Panc1 (cell line): Measurements from ENCODE around the gene B4GALT6. TPM values are rescaled to one million over a fixed set of nuclear protein-coding genes. Genes with fewer than 3 reads are reported as not detected.

Source experiments
- ATAC-seq: fragments of 200-7000 bp; cut with Tn5 transposase; 2 replicates; pipeline ENCODE4 v1.9.1; 2020; ENCODE audit warnings: mild to moderate bottlenecking, moderate library complexity
- BruUV-seq: library from RNA; stranded (reverse); fragments of 400-500 nt; replicated peaks from 2 replicates; lab custom pipeline; 2021; lab: Mats Ljungman, UMichigan
- CTCF ChIA-PET: fragments of 300-600 bp; sonication (Branson Sonifier 250); formaldehyde crosslinking; loops from one replicate; lab custom pipeline; 2022; ENCODE audit warnings: antibody characterized with exemption; lab: Charles Lee
- POLR2A ChIA-PET: fragments of 300-600 bp; sonication (Branson Sonifier 250); formaldehyde crosslinking; loops from one replicate; lab custom pipeline; 2022; ENCODE audit warnings: antibody characterized with exemption; lab: Charles Lee
- DNase-seq: peaks from one replicate; pipeline ENCODE4 v3.0.0-alpha.2; 2010; ENCODE audit warnings: low read depth, low spot score
- H3K27ac ChIP-seq: 2 replicates; pipeline ENCODE4 v1.5.1; 2011; ENCODE audit warnings: mild to moderate bottlenecking, low read length, inconsistent platforms
- H3K27me3 ChIP-seq: fragments of 200-500 bp; sonication (Bioruptor generic); 2 replicates; pipeline ENCODE4 v1.6.0; 2014; ENCODE audit warnings: low read length, inconsistent platforms; ENCODE audit not compliant: control insufficient read depth, insufficient read depth
- H3K36me3 ChIP-seq: fragments of 200-500 bp; sonication (Bioruptor generic); 2 replicates; pipeline ENCODE4 v1.5.1; 2014; ENCODE audit warnings: inconsistent platforms, mild to moderate bottlenecking, low read length, moderate library complexity; ENCODE audit not compliant: control insufficient read depth, insufficient read depth
- H3K4me1 ChIP-seq: 2 replicates; pipeline ENCODE4 v1.5.1; 2011; ENCODE audit warnings: inconsistent platforms, mild to moderate bottlenecking, low read length, moderate library complexity; ENCODE audit not compliant: control insufficient read depth, insufficient read depth
- H3K4me3 ChIP-seq, 2 experiments: 2 replicates each; pipeline ENCODE4 v1.5.1; 2011 to 2012; ENCODE audit warnings: low read depth in 2 of 2, low read length in 2 of 2, mild to moderate bottlenecking in 2 of 2, inconsistent platforms in 1 of 2, moderate library complexity in 1 of 2
- H3K9me3 ChIP-seq: fragments of 200-500 bp; sonication (Bioruptor generic); 2 replicates; pipeline ENCODE4 v1.5.1; 2014; ENCODE audit warnings: low read depth, mild to moderate bottlenecking, inconsistent platforms, low read length, moderate library complexity; ENCODE audit not compliant: control insufficient read depth, insufficient read depth
- POLR2AphosphoS5 ChIP-seq: IDR thresholded peaks from 2 replicates; pipeline ENCODE4 v1.6.1; 2012; ENCODE audit warnings: mild to moderate bottlenecking, low read depth, low read length, moderate library complexity
- SIN3A ChIP-seq: IDR thresholded peaks from 2 replicates; pipeline ENCODE4 v1.6.1; 2012; ENCODE audit warnings: low read depth, mild to moderate bottlenecking, low read length, moderate library complexity, borderline replicate concordance; ENCODE audit not compliant: insufficient read depth
- TCF7L2 ChIP-seq: IDR thresholded peaks from 2 replicates; pipeline ENCODE4 v1.6.1; 2011; ENCODE audit warnings: mild to moderate bottlenecking, low read depth, low read length, inconsistent platforms
- in situ Hi-C: cut with HindIII; loops from 2 replicates; pipeline ENCODE4 v1.10.0; 2016; ENCODE audit warnings: low sequenced_read_pairs, low pct_unique_long_range_greater_than_20kb
- intact Hi-C: fragments of 100-400 bp; cut with micrococcal nuclease; formaldehyde crosslinking; loops from one replicate; pipeline ENCODE4 v1.10.0; 2022; ENCODE audit not compliant: unreplicated experiment
- total RNA-seq: library from RNA; stranded (reverse); gene quantifications from one replicate; pipeline ENCODE4 v1.2.1, GENCODE V29; 2021; ENCODE audit not compliant: unreplicated experiment
- TF ChIP-seq, protein P1 (sequence below): fragments of 450-650 bp; IDR thresholded peaks from 2 replicates; pipeline ENCODE4 v1.5.1; 2017; ENCODE audit warnings: mild to moderate bottlenecking
- TF ChIP-seq, protein P2 (sequence below), 2 experiments: IDR thresholded peaks; 2 replicates each; pipeline ENCODE4 v1.6.1; 2011 to 2012; ENCODE audit warnings: low read depth in 2 of 2, control low read depth in 1 of 2, low read length in 1 of 2, mild to moderate bottlenecking in 1 of 2, moderate library complexity in 1 of 2; ENCODE audit not compliant: insufficient read depth in 1 of 2

Gene B4GALT6
- total RNA-seq, 1 experiment from 2014 or later, result 36.3 TPM

DNA sequence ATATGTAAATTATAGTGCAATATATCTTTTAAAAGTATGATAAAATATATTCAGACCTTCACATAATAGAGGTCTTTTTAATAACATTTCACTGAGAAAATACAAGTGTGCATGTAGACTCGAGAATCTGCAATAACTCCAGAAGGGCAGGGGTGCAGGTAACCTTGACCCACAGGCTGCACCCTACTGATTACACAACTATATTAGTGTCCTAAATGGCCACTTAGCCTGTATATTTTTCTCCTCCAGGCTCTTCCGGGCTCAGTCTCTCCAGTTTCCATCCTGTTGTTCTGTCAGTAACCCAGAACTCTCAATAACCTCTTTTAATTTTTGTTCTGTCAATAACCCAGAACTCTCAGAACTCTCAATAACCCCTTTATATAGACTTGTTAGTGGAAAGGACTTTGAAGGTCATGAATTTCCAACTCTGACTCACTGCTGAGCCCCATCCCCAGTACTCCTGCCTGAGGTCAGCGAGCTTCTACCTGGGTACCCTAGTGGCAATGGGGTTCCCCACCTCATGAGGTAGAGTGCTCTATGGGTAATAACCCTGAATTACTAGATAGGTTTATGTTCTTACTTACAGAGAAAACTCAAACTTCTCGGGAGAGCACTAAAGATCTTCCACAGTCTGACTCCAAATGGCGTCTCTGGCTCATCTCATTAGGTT lies 101.1 kb downstream of the B4GALT6 start:
- TF ChIP-seq, protein P1, sequence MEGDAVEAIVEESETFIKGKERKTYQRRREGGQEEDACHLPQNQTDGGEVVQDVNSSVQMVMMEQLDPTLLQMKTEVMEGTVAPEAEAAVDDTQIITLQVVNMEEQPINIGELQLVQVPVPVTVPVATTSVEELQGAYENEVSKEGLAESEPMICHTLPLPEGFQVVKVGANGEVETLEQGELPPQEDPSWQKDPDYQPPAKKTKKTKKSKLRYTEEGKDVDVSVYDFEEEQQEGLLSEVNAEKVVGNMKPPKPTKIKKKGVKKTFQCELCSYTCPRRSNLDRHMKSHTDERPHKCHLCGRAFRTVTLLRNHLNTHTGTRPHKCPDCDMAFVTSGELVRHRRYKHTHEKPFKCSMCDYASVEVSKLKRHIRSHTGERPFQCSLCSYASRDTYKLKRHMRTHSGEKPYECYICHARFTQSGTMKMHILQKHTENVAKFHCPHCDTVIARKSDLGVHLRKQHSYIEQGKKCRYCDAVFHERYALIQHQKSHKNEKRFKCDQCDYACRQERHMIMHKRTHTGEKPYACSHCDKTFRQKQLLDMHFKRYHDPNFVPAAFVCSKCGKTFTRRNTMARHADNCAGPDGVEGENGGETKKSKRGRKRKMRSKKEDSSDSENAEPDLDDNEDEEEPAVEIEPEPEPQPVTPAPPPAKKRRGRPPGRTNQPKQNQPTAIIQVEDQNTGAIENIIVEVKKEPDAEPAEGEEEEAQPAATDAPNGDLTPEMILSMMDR, result no peak
- no peak for TF ChIP-seq SIN3A
- no peak for TF ChIP-seq POLR2AphosphoS5
- TF ChIP-seq, protein P2, sequence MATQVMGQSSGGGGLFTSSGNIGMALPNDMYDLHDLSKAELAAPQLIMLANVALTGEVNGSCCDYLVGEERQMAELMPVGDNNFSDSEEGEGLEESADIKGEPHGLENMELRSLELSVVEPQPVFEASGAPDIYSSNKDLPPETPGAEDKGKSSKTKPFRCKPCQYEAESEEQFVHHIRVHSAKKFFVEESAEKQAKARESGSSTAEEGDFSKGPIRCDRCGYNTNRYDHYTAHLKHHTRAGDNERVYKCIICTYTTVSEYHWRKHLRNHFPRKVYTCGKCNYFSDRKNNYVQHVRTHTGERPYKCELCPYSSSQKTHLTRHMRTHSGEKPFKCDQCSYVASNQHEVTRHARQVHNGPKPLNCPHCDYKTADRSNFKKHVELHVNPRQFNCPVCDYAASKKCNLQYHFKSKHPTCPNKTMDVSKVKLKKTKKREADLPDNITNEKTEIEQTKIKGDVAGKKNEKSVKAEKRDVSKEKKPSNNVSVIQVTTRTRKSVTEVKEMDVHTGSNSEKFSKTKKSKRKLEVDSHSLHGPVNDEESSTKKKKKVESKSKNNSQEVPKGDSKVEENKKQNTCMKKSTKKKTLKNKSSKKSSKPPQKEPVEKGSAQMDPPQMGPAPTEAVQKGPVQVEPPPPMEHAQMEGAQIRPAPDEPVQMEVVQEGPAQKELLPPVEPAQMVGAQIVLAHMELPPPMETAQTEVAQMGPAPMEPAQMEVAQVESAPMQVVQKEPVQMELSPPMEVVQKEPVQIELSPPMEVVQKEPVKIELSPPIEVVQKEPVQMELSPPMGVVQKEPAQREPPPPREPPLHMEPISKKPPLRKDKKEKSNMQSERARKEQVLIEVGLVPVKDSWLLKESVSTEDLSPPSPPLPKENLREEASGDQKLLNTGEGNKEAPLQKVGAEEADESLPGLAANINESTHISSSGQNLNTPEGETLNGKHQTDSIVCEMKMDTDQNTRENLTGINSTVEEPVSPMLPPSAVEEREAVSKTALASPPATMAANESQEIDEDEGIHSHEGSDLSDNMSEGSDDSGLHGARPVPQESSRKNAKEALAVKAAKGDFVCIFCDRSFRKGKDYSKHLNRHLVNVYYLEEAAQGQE (IDR thresholded peaks at IDR 0.05; ENCODE audit: insufficient read depth in 1 of 2, low read depth in 2 of 2, low read length in 1 of 2), result no peak
- no peak for TF ChIP-seq TCF7L2
- intact Hi-C loops, result no loop called here
- H3K27ac ChIP-seq, result no peak overlapping the region
- DNase-seq (no peak), ATAC-seq (no peak)
- no peaks in the 10 kb centered on the region for H3K27me3 ChIP-seq
- no peaks in the 10 kb centered on the region for H3K36me3 ChIP-seq
- H3K4me3 ChIP-seq, result no peak overlapping the region
- no peaks in the 10 kb centered on the region for H3K4me1 ChIP-seq
- in situ Hi-C loops, result no loop called here
- no TSS peak for BruUV-seq
- H3K9me3 ChIP-seq, result no peaks in the 10 kb centered on the region
- CTCF ChIA-PET, result no interaction called here
- POLR2A ChIA-PET, result no interaction called here

DNA sequence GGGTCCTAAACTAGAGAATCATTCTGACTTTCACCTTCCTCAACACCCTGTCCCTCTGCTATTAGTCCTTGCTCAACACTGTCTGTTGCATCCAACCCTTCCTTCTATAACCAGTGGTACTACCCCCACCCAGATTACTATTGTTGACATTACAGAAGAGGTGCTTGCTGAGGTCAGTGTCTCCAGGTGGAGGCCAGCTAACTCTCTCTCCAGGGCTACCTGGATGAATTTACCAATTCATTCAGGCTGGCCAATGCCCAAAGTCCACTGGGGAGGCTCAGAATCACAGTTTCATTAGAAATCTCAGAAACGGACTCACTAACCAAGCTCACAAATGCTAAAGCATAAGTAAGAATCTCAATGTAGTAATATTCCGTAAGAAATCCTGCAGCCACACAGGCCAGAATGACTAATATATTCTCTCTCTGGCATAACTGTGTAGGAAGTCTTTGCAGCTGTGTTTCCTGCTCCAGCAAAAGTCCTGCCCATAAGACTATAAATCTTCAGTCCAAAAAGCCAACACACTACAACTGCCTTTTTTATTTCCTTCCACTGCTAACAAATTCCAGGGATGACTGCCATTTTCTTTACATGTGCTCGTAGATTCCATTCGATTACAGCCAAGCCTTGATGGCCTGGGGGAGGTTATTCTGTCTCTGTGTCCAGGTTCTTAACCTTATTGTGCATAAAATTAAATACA lies 102.7 kb downstream of the B4GALT6 start:
- Histone ChIP-seq H3K4me1 (no peaks in the 10 kb centered on the region), H3K27me3 (no peaks in the 10 kb centered on the region), H3K9me3 (no peaks in the 10 kb centered on the region), H3K36me3 (no peaks in the 10 kb centered on the region), H3K27ac (no peak overlapping the region), H3K4me3 (no peak overlapping the region)
- in situ Hi-C loops (no loop called here), intact Hi-C loops (no loop called here)
- ATAC-seq, result no peak
- ChIA-PET CTCF (no interaction called here), POLR2A (no interaction called here)
- no peak for TF ChIP-seq SIN3A
- no peak for TF ChIP-seq TCF7L2
- TF ChIP-seq, protein P2 (IDR thresholded peaks at IDR 0.05; ENCODE audit: insufficient read depth in 1 of 2, low read depth in 2 of 2, low read length in 1 of 2), result no peak
- no peak for TF ChIP-seq POLR2AphosphoS5
- TF ChIP-seq, protein P1, result no peak
- DNase-seq, result no peak
- no TSS peak for BruUV-seq
